ENCODE data around the gene ZNF804B.

The ZNF804B gene

DNA sequence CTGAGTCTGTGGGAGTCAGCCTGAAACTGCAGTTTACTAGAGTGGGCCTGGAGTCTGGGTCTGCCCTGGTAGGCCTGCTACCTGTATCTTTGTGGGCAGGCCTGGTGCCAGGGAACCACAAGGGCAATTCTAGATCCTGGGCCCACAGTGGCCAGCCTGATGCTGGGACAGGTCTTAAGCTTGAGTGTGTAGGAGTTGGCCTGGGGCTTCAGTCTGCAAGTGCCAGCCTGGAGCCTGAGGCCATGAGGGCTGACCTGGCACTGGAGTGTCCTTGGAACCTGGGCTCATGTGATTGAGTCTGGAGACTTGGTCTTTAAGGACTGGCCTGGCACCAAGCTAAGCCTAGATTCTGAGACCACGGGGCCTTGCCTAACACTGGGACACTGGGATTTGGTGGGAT, 281.7 kb downstream of the ZNF804B start:
- Histone ChIP-seq H3K4me3 (ENCODE audit: low read length) (no peak overlapping the region), H3K9ac (ENCODE audit: low read length) (no peak overlapping the region), H3K4me1 (ENCODE audit: control insufficient read depth, insufficient read depth, low read length) (no peaks in the 10 kb centered on the region), H3K36me3 (ENCODE audit: control insufficient read depth, insufficient read depth, low read length, severe bottlenecking) (no peaks in the 10 kb centered on the region), H3K27me3 (replicated peaks; ENCODE audit: control insufficient read depth, insufficient read depth, low read length) (no peaks in the 10 kb centered on the region), H3K9me3 (ENCODE audit: control insufficient read depth, low read length) (no peaks in the 10 kb centered on the region)
- DNase-seq (ENCODE audit: low read depth) = no peak

DNA sequence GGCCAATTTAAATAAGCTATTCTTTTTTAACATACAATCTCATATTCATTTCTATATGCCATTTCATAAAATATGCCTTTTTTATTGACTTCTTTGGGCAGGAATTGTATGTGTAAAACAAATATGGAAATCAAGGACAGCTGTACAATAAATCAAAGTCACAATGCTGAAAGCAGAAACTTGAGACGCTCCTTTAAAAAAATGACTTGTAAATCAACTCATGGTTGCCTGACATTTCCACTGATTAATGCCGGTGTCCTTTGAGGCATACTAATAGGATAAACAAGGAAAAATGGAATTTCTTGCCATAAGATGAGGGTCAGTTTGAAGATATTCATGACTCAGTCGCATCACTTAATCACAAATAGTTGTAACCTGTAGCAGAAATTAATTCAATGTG, 283.4 kb downstream of the ZNF804B start:
- H3K9me3 ChIP-seq (ENCODE audit: control insufficient read depth, low read length) = no peaks in the 10 kb centered on the region
- H3K4me1 ChIP-seq (ENCODE audit: control insufficient read depth, insufficient read depth, low read length) = no peaks in the 10 kb centered on the region
- no peak overlapping the region for H3K9ac ChIP-seq (ENCODE audit: low read length)
- H3K36me3 ChIP-seq (ENCODE audit: control insufficient read depth, insufficient read depth, low read length, severe bottlenecking) = no peaks in the 10 kb centered on the region
- DNase-seq (ENCODE audit: low read depth) = no peak
- no peaks in the 10 kb centered on the region for H3K27me3 ChIP-seq (replicated peaks; ENCODE audit: control insufficient read depth, insufficient read depth, low read length)
- no peak overlapping the region for H3K4me3 ChIP-seq (ENCODE audit: low read length)

GRCh38 chr7:89049043-89049442, 289.5 kb downstream of the ZNF804B start:
- DNase-seq (ENCODE audit: low read depth) = no peak
- H3K27me3 ChIP-seq (replicated peaks; ENCODE audit: control insufficient read depth, insufficient read depth, low read length) = no peaks in the 10 kb centered on the region
- no peaks in the 10 kb centered on the region for H3K4me1 ChIP-seq (ENCODE audit: control insufficient read depth, insufficient read depth, low read length)
- H3K4me3 ChIP-seq (ENCODE audit: low read length) = no peak overlapping the region
- no peaks in the 10 kb centered on the region for H3K36me3 ChIP-seq (ENCODE audit: control insufficient read depth, insufficient read depth, low read length, severe bottlenecking)
- no peak overlapping the region for H3K9ac ChIP-seq (ENCODE audit: low read length)
- no peaks in the 10 kb centered on the region for H3K9me3 ChIP-seq (ENCODE audit: control insufficient read depth, low read length)

DNA sequence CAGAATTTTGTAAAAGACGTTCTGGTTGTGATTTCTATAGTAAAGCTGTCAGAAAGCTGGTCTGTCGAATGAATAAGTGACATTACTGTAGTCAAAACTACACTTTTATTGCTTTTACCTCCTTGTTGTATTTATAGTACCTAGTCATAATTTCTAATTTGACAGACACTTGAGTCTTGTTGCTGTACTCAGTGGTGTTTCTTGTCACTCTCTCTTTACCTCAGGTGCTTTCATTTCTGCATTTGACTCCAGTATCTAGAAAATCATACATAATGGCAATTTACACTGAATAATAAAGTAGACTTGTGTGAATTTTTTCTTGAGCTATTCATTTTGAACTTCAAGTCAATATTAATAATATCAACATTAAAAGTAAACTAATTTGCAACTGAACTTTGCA, 293.6 kb downstream of the ZNF804B start:
- no peaks in the 10 kb centered on the region for H3K27me3 ChIP-seq (replicated peaks; ENCODE audit: control insufficient read depth, insufficient read depth, low read length)
- H3K36me3 ChIP-seq (ENCODE audit: control insufficient read depth, insufficient read depth, low read length, severe bottlenecking) = no peaks in the 10 kb centered on the region
- no peaks in the 10 kb centered on the region for H3K4me1 ChIP-seq (ENCODE audit: control insufficient read depth, insufficient read depth, low read length)
- no peak overlapping the region for H3K4me3 ChIP-seq (ENCODE audit: low read length)
- no peaks in the 10 kb centered on the region for H3K9me3 ChIP-seq (ENCODE audit: control insufficient read depth, low read length)
- DNase-seq (ENCODE audit: low read depth) = no peak
- H3K9ac ChIP-seq (ENCODE audit: low read length) = no peak overlapping the region

GRCh38 chr7:89054361-89054760, 294.9 kb downstream of the ZNF804B start:
- no peak for DNase-seq (ENCODE audit: low read depth)
- H3K4me1 ChIP-seq (ENCODE audit: control insufficient read depth, insufficient read depth, low read length) = no peaks in the 10 kb centered on the region
- no peaks in the 10 kb centered on the region for H3K9me3 ChIP-seq (ENCODE audit: control insufficient read depth, low read length)
- no peaks in the 10 kb centered on the region for H3K36me3 ChIP-seq (ENCODE audit: control insufficient read depth, insufficient read depth, low read length, severe bottlenecking)
- no peak overlapping the region for H3K9ac ChIP-seq (ENCODE audit: low read length)
- H3K27me3 ChIP-seq (replicated peaks; ENCODE audit: control insufficient read depth, insufficient read depth, low read length) = no peaks in the 10 kb centered on the region
- no peak overlapping the region for H3K4me3 ChIP-seq (ENCODE audit: low read length)

- Histone ChIP-seq H3K36me3 (ENCODE audit: control insufficient read depth, insufficient read depth, low read length, severe bottlenecking) (no peaks in the 10 kb centered on the region), H3K27me3 (replicated peaks; ENCODE audit: control insufficient read depth, insufficient read depth, low read length) (no peaks in the 10 kb centered on the region), H3K4me1 (ENCODE audit: control insufficient read depth, insufficient read depth, low read length) (no peaks in the 10 kb centered on the region), H3K4me3 (ENCODE audit: low read length) (no peak overlapping the region), H3K9me3 (ENCODE audit: control insufficient read depth, low read length) (no peaks in the 10 kb centered on the region), H3K9ac (ENCODE audit: low read length) (no peak overlapping the region)
- DNase-seq (ENCODE audit: low read depth) = no peak
Observed at GRCh38 chr7:89060234-89060633, 300.7 kb downstream of the ZNF804B start.

- no peak overlapping the region for H3K9ac ChIP-seq (ENCODE audit: low read length)
- DNase-seq (ENCODE audit: low read depth) = no peak
- no peaks in the 10 kb centered on the region for H3K4me1 ChIP-seq (ENCODE audit: control insufficient read depth, insufficient read depth, low read length)
- H3K36me3 ChIP-seq (ENCODE audit: control insufficient read depth, insufficient read depth, low read length, severe bottlenecking) = no peaks in the 10 kb centered on the region
- H3K4me3 ChIP-seq (ENCODE audit: low read length) = no peak overlapping the region
- H3K9me3 ChIP-seq (ENCODE audit: control insufficient read depth, low read length) = no peaks in the 10 kb centered on the region
- no peaks in the 10 kb centered on the region for H3K27me3 ChIP-seq (replicated peaks; ENCODE audit: control insufficient read depth, insufficient read depth, low read length)
Observed at GRCh38 chr7:89064831-89065230, 305.3 kb downstream of the ZNF804B start.

GRCh38 chr7:89067048-89067447, 307.5 kb downstream of the ZNF804B start:
- no peak overlapping the region for H3K4me3 ChIP-seq (ENCODE audit: low read length)
- no peaks in the 10 kb centered on the region for H3K27me3 ChIP-seq (replicated peaks; ENCODE audit: control insufficient read depth, insufficient read depth, low read length)
- no peaks in the 10 kb centered on the region for H3K4me1 ChIP-seq (ENCODE audit: control insufficient read depth, insufficient read depth, low read length)
- no peak for DNase-seq (ENCODE audit: low read depth)
- H3K9me3 ChIP-seq (ENCODE audit: control insufficient read depth, low read length) = no peaks in the 10 kb centered on the region
- H3K9ac ChIP-seq (ENCODE audit: low read length) = no peak overlapping the region
- no peaks in the 10 kb centered on the region for H3K36me3 ChIP-seq (ENCODE audit: control insufficient read depth, insufficient read depth, low read length, severe bottlenecking)

GRCh38 chr7:89072081-89072480, 312.6 kb downstream of the ZNF804B start:
- Histone ChIP-seq H3K36me3 (ENCODE audit: control insufficient read depth, insufficient read depth, low read length, severe bottlenecking) (no peaks in the 10 kb centered on the region), H3K9me3 (ENCODE audit: control insufficient read depth, low read length) (no peaks in the 10 kb centered on the region), H3K4me3 (ENCODE audit: low read length) (no peak overlapping the region), H3K4me1 (ENCODE audit: control insufficient read depth, insufficient read depth, low read length) (no peaks in the 10 kb centered on the region), H3K9ac (ENCODE audit: low read length) (no peak overlapping the region), H3K27me3 (replicated peaks; ENCODE audit: control insufficient read depth, insufficient read depth, low read length) (no peaks in the 10 kb centered on the region)
- DNase-seq (ENCODE audit: low read depth) = no peak

- DNase-seq (ENCODE audit: low read depth) = no peak
- Histone ChIP-seq H3K36me3 (ENCODE audit: control insufficient read depth, insufficient read depth, low read length, severe bottlenecking) (no peaks in the 10 kb centered on the region), H3K9me3 (ENCODE audit: control insufficient read depth, low read length) (no peaks in the 10 kb centered on the region), H3K4me1 (ENCODE audit: control insufficient read depth, insufficient read depth, low read length) (no peaks in the 10 kb centered on the region), H3K9ac (ENCODE audit: low read length) (no peak overlapping the region), H3K4me3 (ENCODE audit: low read length) (no peak overlapping the region), H3K27me3 (replicated peaks; ENCODE audit: control insufficient read depth, insufficient read depth, low read length) (no peaks in the 10 kb centered on the region)
Observed at GRCh38 chr7:89073776-89074175, 314.3 kb downstream of the ZNF804B start.

- no peak overlapping the region for H3K4me3 ChIP-seq (ENCODE audit: low read length)
- no peaks in the 10 kb centered on the region for H3K9me3 ChIP-seq (ENCODE audit: control insufficient read depth, low read length)
- no peak overlapping the region for H3K9ac ChIP-seq (ENCODE audit: low read length)
- H3K27me3 ChIP-seq (replicated peaks; ENCODE audit: control insufficient read depth, insufficient read depth, low read length) = no peaks in the 10 kb centered on the region
- DNase-seq (ENCODE audit: low read depth) = no peak
- H3K4me1 ChIP-seq (ENCODE audit: control insufficient read depth, insufficient read depth, low read length) = no peaks in the 10 kb centered on the region
- no peaks in the 10 kb centered on the region for H3K36me3 ChIP-seq (ENCODE audit: control insufficient read depth, insufficient read depth, low read length, severe bottlenecking)
Observed at GRCh38 chr7:89077992-89078391, 318.5 kb downstream of the ZNF804B start.

DNA sequence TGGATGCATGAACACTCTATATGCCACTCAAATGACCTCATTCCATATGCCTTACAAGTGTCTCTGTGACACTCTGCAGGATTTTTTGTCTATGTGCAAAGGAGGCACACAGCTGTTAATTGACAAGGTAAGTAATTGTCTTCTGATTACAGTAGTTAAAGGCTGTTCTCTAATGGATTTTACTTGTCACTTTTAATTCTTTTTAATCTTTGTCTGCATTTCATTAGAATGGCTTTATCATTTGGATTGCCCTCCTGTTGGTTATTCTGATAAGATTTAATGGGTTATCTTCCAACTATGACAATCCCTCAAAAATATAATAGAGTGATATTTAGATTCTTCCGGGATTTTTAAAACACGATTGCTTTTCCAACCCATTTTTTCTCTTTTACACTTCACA, 326.1 kb downstream of the ZNF804B start:
- no peaks in the 10 kb centered on the region for H3K4me1 ChIP-seq (ENCODE audit: control insufficient read depth, insufficient read depth, low read length)
- no peak for DNase-seq (ENCODE audit: low read depth)
- H3K9me3 ChIP-seq (ENCODE audit: control insufficient read depth, low read length) = no peaks in the 10 kb centered on the region

More for the DNA sequence above, 326.1 kb downstream of the ZNF804B start:
- Histone ChIP-seq H3K9ac (ENCODE audit: low read length) (no peak overlapping the region), H3K36me3 (ENCODE audit: control insufficient read depth, insufficient read depth, low read length, severe bottlenecking) (no peaks in the 10 kb centered on the region), H3K27me3 (replicated peaks; ENCODE audit: control insufficient read depth, insufficient read depth, low read length) (no peaks in the 10 kb centered on the region), H3K4me3 (ENCODE audit: low read length) (no peak overlapping the region)

Data from adipocyte (in vitro differentiated cells).